Stimulated activated CD8-positive, alpha-beta memory T cell treated with anti-CD3 and anti-CD28 coated beads, Interleukin-15, amount 100 ng/mL, for 48 hours (primary cell): ENCODE results near the gene SERPINB10.
"Not testable (repeated sequence)": the region's sequence is repeated elsewhere in the genome, so short reads cannot be mapped to it uniquely, and the experiment has no call there.

ENCODE experiments used
- DNase-seq, 2 donors: peaks; one replicate each; pipeline ENCODE4 v3.0.0-alpha.2; 2020; ENCODE audit warnings: low read depth in 2 of 2

SERPINB10 gene

GRCh38 chr18:63892566-63892965, 15.2 kb upstream of the SERPINB10 start:
- DNase-seq = no peak

- no peak for DNase-seq
These were observed 13.5 kb upstream of the SERPINB10 start for GRCh38 chr18:63894106-63894772.

- DNase-seq = no peak
These were observed 12.6 kb upstream of the SERPINB10 start for GRCh38 chr18:63895190-63895589.

- no peak for DNase-seq
These were observed 10.7 kb upstream of the SERPINB10 start for GRCh38 chr18:63897072-63897471.

GRCh38 chr18:63899206-63899605, 8.6 kb upstream of the SERPINB10 start:
- no peak for DNase-seq

GRCh38 chr18:63903851-63904570, 3.7 kb upstream of the SERPINB10 start:
- no peak for DNase-seq

GRCh38 chr18:63904694-63905093, 3.1 kb upstream of the SERPINB10 start:
- DNase-seq = no peak

- no peak for DNase-seq
These were observed 2.4 kb upstream of the SERPINB10 start for GRCh38 chr18:63905361-63905760.

- DNase-seq = no peak
These were observed 1.7 kb upstream of the SERPINB10 start for GRCh38 chr18:63906056-63906455.

GRCh38 chr18:63908858-63909257, 1.1 kb downstream of the SERPINB10 start:
- no peak for DNase-seq

GRCh38 chr18:63909870-63910269, 2.1 kb downstream of the SERPINB10 start:
- no peak for DNase-seq

- DNase-seq = no peak
These were observed 10.1 kb downstream of the SERPINB10 start for GRCh38 chr18:63917817-63918216.

GRCh38 chr18:63922049-63922448, 14.3 kb downstream of the SERPINB10 start:
- no peak for DNase-seq

GRCh38 chr18:63924551-63924950, 16.8 kb downstream of the SERPINB10 start:
- DNase-seq = no peak

- DNase-seq = no peak
These were observed 20.6 kb downstream of the SERPINB10 start for GRCh38 chr18:63928331-63928730.

GRCh38 chr18:63929369-63929768, 21.6 kb downstream of the SERPINB10 start:
- not testable (repeated sequence) for DNase-seq

GRCh38 chr18:63930773-63931354, 23.1 kb downstream of the SERPINB10 start:
- DNase-seq = no peak

GRCh38 chr18:63936156-63936931, 28.6 kb downstream of the SERPINB10 start:
- DNase-seq = peak; percentile 25 to 39

GRCh38 chr18:63936932-63937393, 29.2 kb downstream of the SERPINB10 start:
- no peak for DNase-seq

- DNase-seq = no peak
These were observed 32.2 kb downstream of the SERPINB10 start for GRCh38 chr18:63940008-63940407.

- DNase-seq = not testable (repeated sequence)
These were observed 32.8 kb downstream of the SERPINB10 start for GRCh38 chr18:63940543-63941050.
